ENCODE measurements around the gene MFSD12.

- TF ChIP-seq CTCF (IDR thresholded peaks at IDR 0.05; ENCODE audit: low read depth, low read length, poor library complexity, severe bottlenecking) (no peak), EZH2phosphoT487 (IDR thresholded peaks at IDR 0.05; ENCODE audit: borderline replicate concordance, low read length) (no peak)
These were observed 5.6 kb downstream of the MFSD12 start for GRCh38 chr19:3551792-3552095.
